ENCODE results near the gene PRSS22.

PRSS22 gene

DNA sequence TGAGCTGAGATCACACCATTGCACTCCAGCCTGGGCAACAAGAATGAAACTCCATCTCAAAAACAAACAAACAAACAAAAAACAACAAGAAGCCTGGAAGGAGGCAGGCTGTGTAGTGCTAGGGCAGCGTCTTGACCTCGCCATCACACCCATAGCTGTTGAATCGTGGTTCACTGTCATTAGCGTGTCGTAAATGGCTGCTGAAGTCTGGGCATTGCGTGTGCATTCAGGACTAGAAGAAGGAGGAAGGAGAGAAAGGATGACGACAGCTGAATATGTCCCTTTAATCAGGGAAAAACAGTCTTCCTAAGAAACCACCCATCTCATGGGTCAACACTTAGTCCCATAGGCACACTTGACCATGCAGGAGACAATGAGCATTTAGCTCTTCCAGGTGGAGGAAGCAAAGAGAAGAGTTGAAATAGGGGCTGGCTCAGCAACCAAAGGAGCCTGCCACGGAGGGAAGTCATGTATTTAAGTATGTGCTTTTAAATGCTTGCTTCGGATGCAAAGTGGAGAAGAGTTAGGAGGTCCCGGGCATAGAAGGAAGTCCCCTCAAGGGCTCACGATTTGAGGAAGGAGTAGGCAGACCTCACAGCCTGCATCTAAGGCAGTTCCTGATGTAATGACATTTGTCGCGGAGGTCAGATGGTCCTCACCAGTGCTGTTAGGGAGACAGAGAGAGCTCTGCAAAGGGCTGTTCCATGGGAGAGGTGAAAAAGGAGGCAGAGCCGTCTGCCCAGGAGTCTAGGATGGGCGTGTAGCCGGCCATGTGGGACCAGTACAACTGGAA lies 8.8 kb downstream of the PRSS22 start:
- no peak for DNase-seq

DNA sequence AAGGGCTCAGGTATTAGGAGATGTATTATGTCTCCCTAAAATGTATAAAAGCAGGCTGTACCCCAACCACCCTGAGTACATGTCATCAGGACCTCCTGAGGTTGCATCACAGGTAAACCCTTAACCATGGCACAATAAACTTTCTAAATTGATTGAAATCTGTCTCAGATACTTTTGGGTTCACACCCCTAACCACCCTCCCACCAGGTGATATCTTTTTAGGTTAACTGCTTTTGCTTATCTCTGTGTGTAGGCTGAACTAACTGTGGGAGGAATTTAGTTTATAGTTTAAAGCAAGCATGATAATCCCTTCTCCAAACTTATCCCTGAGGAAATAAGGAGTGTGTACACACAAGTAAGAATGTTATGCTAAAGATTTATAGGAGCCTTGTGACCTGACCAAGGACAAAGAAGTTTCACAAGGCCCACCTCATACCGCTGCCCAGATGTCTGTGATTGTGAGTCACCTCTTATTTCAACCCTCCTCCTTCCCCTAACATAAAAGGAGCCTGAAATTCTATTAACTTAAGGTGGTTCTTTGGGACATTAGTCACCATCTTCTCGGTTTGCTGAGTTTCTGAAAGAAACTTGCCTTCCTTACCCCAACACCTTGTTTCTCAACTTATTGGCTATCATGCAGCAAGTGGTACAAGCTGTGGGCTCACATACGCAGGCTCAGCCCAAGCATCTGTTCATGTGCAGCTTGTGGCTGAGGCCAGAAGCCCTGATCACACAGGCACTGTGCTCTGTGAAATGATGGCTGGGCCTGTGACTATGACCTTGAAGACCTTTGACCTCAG lies 11.3 kb downstream of the PRSS22 start:
- no peak for DNase-seq

DNA sequence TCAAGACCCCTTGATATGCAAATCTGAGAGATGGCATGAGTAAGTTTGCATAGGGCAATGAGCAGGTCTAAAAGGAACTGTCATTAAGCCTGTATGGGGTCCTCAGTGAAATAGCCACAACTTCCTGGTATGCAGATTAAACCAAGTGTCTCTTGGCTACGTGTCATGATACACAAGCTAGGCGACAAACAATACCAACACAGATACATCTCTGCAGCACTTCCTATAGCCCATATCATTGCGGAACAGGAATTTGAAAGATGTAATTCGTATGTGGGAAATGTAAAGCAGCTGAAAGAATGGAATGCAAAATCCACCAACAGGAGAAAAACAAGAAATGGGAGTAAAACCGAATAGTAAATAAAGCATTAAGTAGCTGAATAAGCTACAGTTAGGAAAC lies 12.9 kb downstream of the PRSS22 start:
- no peak for DNase-seq

DNA sequence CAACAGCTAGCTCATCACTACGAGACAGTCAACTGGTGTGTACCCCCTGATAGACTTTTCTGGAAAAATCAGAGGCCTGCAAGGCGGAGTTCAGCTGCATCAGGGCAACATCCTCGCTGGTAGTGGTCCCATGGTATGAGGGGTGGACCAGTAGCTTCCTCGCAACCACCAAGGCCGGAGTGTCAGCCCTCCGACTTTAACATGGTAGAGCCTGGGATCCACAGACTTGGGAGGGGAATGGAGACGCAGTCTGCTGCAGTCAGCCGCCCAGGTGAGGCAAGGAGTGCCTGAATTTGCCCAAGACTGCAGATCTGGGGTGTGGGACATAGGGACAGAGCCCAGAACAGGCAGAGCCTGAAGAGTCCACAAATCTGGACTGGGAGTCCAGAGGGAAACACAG lies 14.4 kb downstream of the PRSS22 start:
- no peak for DNase-seq

DNA sequence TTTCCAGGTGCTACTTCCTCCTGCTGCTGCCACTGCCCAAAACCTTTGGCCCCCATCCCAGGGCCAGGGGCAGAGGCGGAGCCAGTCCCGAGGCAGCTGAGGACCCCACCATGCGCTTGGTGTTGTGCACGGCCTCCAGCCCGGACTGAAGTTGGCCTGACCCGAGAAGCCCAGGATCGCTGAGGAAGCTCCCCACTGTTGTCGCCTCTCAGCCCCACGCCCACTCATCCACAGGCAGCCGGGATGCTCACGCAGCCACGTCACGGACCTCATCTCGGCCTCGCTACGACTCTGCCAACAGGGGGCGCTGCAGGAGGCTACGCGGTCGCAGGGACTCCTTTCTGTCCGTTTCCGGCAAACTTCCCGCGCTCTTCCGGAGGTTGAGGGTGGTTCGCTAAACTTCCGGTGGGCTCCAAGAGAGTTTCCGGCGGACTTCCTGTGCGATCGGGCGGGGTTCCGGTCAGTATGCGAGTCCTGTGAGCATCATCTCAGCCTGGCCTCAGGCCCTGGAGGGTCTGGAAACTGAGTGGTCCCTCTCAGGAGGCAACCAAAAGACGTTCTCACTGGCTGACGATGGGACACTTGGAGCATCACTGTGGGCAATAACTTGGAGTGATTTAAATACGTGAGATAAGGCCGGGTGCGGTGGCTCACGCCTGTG lies 15.5 kb downstream of the PRSS22 start:
- DNase-seq: peak; percentile 85 to 86

DNA sequence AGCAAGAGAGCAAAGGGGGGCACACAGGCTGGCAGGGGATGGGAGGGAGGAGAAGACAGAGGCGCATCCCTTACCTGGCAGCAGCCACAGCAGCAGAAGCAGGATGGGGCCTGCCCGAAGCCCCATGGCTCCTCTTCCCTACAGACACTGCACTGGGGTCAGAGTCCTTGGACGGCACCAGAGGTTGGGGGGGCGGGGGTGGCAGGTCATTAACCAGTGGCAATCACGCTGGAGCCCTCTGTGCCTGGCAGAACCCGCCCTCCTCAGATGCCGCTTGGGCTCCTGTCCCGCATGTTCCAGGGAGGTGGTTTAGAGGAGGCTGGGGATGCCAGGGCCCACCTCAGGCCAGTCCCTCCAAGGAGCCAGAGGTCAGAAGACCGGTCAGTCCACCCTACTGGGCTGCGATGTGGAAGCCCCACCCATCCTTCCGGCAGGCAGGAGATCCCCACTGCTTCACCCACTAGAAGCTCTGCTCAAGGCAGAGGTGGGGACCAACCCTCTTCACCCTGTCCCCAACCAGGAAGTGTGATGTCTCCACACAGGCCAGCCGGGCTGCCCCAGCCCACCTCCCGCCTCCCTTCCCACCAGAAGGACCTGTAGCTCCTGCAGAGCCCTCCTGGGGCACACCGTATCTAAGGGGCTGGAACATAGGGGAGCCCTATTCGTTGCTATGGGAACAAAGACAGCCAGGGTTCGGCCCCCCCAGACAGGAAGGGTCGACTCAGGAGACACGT lies 16.2 kb downstream of the PRSS22 start:
- no peak for DNase-seq

DNA sequence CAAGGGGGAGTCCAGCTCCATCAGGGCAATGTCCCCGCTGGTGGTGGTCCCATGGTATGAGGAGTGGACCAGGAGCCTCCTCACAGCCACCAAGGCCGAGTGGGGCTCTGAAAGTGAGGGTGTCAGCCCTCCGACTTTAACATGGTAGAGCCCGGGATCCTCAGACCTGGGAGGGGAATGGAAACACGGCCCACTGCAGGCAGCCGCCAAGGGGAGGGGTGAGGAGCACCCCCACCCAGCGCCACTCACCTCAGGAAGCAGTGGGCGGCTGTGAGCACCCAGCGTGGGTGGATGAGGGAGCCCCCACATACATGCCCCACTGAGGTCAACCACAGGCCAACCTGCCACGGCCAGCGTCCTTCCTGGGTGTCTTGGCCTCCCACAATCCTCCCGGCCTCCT lies 17.1 kb downstream of the PRSS22 start:
- DNase-seq: no peak

DNA sequence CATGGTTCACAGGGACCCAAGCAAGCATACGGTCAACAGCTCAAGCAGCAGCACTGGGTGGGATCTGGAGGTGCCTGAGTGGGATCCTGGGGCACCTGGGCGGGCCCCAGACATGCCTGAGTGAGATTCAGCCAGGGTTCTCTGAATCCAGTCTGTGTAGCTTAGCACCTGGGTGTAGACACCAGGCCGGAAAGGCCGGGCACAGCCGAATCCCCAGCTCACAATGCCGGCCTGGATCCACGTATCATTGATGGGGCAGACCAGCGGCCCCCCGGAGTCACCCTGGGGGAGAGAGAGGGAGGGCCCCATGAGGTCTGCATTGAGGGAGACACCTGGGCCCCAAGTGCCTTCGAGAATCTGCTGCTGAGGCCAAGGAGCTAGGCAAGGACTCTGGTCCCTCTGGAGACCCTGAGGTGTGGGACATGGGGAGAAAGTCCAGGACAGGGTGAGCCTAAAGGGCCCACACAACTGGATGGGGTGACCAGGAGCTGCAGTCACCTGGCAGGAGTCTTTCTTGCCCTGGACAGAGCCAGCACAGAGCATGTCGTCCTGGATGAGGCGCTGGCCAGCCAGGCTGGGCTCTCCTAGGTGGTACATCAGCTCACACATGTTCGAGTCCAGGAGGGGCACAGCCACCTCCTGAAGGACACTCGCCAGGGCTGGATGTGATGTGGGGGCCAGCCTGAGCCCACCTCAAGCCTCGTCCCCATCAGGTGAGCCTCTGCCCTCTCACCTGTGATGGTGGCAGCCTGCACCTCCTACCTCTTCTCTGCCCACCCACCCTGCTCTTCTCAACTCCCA lies 18.1 kb downstream of the PRSS22 start:
- DNase-seq: no peak

DNA sequence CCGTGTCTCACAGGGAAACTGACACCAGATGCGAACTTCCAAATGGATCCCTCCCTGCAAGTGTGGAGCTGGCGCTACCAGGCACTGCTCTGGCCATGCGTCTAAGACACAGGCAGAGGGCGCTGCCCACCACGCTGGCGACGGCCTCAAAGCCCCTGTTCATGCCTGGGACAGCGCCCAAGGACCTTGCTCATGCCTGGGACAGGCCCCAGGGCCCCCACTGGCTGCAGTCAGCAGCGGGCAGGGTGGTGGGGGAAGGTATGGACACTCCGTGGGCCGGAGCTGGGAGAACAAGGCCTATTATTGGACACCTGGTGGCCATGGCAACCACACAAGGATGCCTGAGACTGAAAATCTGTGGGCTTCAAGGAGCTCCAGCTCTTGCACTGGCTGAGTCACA lies 19.0 kb downstream of the PRSS22 start:
- peak; percentile 41 to 57 for DNase-seq

DNA sequence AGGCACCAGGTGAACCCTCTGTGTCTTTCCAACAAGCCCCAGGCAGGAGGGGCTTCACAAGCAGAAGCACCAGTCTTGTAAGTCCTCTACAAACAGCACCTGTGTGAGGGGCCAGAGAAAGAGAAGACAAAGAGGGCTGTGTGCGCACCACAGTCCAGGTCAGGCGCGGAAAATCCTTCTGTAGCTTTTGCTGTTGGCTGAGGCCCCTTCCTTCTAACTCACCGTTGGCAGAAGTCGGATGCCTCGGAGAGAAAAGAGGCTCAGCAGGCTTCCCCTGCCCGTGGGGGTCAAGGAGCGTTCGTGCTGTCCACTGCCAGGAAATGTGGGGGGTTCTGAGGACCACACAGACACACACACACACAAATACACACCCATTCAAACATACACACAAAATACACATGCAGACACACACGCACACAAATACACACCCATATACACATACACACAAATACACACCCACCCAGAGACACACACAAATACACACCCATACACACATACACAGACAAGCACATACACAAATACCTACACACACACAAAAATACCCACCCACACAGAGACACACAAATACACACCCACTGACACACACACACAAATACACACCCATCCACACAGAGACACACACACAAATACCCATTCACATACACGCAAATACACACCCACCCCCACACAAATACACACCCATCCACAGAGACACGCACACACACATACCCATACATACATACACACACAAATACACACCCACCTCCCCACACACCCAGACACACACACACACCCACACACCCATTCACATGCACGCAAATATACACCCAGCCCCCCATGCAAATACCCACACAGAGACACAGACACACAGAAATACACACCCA lies 21.1 kb downstream of the PRSS22 start:
- DNase-seq: no peak

DNA sequence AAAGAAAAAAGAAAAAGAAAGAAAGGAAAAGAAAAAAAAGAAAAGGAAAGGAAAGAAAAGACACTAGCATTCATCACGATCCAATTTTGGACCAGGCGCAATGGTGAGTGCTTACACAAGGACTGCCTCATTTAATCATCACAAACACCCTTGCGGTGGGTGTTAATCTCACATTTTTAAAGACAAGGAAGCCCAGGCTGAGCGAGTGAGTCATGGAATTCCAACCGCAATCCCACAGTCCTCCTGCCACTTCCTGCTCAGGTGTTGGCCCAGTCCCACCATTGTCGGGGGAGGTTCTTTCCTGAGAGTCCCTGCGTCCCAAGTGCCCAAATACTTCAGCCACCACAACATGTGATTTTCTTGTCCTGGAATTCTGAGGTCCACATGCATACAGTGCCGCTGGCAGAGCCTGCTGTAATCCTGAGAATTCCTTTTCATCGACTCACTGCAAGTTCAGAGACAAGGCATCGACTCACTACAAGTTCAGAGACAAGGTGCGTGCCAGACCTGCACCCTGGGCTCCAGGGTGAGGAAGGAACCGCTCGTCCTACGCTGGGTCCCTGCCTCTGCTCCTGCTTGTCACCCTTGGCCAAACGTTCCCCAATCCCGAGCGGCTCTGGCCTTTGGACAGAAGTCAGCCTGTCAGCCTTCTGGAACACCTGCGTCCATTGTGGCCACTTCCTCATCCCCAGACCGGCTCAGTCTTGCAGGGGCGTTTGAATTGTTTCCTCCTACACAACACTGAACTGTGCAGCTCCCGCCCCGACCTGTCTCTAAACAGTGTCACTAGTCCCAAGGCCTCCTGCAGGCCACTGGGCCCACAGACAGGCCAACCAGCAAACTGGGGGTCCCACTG lies 22.1 kb downstream of the PRSS22 start:
- DNase-seq: no peak

DNA sequence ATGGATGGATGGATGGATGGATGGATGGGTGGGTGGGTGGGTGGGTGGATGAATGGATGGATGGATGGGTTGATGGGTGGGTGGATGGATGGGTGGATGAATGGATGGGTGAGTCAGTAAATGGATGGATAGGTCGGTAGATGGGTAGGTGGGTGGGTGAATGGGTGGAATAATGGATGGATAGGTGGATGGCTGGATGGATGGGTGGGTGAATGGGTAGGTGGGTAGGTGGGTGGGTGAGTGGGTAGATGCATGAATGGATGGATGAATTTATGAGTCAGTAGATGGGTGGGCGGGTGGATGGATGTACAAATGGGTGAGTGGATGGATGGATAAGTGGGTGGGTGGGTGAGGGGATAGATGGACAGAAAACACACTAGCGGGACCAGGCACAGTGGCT lies 23.0 kb downstream of the PRSS22 start:
- no peak for DNase-seq

DNA sequence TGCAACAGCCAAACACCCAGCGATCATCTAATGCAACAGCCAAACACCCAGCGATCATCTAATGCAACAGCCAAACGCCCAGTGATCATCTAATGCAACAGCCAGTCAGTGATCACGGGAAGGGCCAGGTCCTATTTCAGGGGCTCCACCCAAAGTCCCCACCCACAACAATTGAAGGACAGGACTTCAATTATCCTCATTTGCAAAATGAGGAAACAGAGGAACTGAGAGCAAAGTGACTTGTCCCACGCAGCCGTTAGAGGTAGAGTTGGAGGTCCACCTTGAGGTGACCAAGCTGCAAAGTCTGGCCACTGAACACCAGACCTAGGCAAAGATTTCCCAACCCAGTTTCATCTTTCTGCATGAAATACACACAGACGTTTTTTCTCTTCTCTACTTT lies 24.2 kb downstream of the PRSS22 start:
- DNase-seq: no peak

DNA sequence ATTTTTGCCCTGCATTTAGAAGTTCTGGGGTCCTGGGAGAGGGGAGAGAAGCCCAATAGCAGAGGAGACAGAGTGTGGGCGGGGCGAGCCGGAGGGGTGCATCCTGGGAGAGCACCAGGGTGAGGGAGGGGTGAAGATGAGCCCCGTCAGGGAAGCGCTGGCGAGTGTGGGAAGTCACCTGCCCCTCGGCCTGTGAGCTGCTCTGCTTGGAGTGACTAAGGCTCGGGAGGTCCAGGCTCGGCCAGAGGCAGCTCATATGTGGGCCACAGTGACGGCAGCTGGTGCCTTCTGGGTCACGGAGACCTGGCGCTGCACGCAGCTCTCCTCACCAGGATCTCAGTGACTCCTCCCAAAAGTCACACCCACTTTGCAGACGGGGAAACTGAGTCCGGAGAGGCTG lies 26.8 kb downstream of the PRSS22 start:
- no peak for DNase-seq

DNA sequence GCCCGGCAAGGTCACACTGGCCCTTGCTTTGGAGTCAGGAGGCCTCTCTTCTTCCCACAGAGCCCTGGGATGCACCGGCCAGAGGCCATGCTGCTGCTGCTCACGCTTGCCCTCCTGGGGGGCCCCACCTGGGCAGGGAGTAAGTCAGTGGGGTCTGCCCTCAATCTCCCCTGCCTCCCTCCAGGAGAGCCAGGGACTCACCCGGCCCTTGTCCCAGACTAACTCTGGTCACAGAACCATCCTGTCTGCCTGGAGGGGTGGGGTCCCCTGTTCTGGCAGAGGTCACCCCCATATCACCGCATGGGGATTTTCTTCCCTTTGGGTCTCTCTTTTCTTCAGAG lies 27.6 kb downstream of the PRSS22 start:
- no peak for DNase-seq

DNA sequence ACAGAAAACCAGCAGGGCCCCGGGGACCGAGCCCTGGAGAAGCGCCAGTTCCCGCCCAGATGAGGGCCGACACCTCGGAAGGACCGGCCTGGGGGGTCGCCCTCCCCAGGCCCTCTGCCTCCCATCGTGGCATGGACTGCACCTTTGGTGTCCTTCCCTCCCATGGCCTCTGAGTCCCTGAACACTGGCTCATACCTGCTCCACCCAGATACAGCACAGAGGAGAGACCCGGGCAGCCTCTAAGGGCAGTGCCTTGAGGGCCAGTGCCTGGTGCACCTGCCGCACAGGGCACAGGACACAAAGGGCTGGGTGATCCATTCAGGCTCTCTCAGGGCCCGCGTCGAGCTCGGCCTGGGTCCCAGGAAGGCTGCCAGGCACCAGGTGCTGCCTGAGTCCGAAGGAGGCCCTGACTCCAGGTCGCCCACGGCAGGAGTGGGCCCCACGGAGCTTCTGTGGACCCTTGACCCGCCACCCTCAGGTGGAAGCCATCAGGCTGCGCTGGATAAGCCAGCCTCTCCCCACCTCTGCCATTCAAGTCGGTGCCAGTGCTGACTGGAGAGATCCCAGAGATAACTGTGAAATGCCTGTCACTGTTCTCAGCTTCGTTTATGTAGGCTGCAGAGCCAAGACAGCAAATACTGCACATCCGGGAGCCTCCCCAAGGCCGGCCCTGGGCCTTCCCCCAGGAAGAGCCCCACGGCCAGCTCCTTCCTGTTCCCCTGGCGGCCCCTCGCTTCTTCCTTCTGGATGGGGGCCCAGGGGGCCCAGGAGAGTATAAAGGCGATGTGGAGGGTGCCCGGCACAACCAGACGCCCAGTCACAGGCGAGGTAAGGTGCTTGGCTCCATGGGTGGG lies 28.2 kb downstream of the PRSS22 start, which contains the start of gene ZG16B:
Gene ZG16B (plus strand): TSS at position 803 of the 854 bp plus-strand sequence. CDS start 139 bp downstream, outside the sequence.
- no peak for DNase-seq

DNA sequence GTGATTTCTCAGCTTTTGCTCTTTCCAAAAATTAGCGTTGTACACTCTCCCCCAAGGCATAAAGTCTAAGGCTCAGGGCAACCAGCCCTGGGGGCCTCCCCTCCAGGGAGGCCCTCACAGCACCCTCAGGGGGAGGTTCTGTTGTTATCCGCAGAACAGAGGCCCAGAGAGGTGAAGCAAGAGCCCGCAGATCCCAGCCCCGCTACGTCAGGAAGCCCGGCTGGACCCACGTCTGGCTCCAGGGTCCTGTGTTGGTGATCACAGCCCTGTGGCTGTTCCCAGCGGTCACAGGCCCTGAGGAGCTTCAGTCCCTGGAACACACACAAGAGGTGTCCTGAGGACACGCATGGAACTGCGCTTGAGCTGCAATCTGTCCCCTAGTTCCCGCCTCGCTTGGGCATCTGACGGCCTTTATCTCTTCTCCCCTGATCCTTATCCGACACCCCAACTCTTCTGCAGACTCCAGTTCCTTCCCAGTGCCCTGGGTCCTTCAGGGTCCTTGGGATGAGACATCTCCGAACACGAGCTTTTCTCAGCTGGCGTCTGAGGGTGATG lies 29.0 kb downstream of the PRSS22 start:
- DNase-seq: no peak

DNA sequence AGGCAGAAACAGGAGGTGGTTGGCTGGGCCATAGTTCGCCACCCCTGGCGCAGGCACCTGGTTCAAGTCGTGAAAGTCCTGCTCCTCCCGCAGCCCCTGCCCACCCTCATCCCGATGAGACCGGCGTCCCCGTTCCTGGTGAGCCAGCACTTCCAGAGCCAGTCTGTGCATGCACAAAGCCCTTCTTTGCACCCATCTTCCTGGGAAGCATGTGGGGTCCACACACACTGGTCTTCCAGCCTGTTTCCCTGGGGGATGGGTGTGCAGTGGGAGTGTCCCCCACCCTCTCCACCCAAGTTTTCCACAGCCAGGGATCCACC lies 29.5 kb downstream of the PRSS22 start:
- no peak for DNase-seq
